ENCODE results near the gene CTU2.
A peak's percentile ranks its signal among the peaks of the same experiment; 100 is the strongest.

Gene CTU2

GRCh38 chr16:88681709-88682451, 24.4 kb upstream of the CTU2 start:
- DNase-seq: no peak

DNA sequence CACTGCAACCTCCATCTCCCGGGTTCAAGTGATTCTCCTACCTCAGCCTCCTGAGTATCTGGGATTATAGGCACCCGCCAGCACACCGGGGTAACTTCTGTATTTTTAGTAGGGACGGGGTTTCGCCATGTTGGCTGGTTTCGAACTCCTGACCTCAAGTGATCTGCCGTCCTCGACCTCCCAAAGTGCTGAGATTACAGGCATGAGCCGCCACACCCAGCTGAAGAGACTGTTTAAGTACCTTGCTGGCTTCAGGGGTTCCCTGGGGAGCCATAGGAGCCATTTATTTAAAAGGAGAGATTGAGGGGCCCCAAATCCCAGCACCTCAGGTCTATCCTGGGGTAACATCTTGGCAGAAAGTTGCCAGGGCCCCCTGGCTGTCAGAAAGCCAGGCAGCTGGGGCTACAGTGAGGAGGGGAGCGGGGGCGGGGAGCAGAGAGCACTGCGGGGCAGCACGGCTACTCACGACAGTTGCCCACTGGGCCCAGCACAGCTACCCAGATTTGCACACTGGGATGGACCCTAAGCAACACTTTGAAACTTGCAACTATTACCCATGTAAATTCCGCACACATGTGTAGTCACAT, 21.6 kb upstream of the CTU2 start:
- DNase-seq: no peak

GRCh38 chr16:88685156-88686061, 20.9 kb upstream of the CTU2 start:
- no peak for DNase-seq

- no peak for DNase-seq
These were observed 20.3 kb upstream of the CTU2 start for GRCh38 chr16:88686062-88686438.

DNA sequence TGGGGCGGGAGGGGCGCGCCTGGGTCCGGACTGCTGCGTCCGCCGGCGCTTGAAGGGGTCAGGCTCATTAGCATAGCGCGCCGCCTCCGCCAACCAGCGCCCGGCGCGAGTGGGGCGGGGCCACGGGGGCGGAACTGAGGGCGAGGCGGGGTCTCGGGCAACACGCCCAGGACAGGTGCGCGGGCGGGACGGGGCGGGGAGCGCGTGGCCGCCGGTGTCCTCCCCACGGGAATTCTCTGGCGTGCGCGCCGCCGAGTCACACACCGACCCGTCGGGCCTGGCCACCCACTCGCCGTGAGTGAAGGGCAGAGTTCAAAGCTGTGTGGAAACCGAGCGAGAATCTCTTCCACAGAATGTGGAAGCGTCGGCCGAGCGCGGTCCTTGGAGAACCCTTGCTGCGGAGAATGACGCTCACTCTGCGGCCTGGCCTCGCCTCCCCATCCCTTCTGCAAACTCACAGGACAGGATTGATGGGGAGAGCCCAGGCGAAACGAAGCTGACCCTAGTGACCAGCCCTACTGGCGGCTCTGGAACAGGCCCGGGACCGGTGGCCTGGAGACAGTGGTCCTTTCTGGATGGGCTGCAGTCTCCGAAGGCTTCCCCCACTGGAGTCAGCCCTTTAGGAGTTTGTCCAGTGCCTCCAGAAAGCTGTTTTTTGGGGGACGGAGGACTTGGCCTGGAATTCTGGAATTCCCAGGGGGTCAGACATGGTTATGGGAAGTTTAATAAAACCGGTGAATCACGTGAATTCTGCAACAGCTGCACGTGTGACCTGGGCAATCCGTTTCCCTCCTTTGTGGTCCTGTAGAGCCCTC, 19.7 kb upstream of the CTU2 start, which contains the start of gene SNAI3:
SNAI3 (minus strand) TSS at position 69 of the 815 bp plus-strand sequence. CDS start 101 bp downstream, outside the sequence.
- peak; percentile 53 for DNase-seq

GRCh38 chr16:88687254-88687576, 19.1 kb upstream of the CTU2 start:
- DNase-seq: no peak

- no peak for DNase-seq
These were observed 18.7 kb upstream of the CTU2 start for GRCh38 chr16:88687676-88688012.

GRCh38 chr16:88688013-88688778, 18.1 kb upstream of the CTU2 start:
- peak; percentile 46 for DNase-seq

DNA sequence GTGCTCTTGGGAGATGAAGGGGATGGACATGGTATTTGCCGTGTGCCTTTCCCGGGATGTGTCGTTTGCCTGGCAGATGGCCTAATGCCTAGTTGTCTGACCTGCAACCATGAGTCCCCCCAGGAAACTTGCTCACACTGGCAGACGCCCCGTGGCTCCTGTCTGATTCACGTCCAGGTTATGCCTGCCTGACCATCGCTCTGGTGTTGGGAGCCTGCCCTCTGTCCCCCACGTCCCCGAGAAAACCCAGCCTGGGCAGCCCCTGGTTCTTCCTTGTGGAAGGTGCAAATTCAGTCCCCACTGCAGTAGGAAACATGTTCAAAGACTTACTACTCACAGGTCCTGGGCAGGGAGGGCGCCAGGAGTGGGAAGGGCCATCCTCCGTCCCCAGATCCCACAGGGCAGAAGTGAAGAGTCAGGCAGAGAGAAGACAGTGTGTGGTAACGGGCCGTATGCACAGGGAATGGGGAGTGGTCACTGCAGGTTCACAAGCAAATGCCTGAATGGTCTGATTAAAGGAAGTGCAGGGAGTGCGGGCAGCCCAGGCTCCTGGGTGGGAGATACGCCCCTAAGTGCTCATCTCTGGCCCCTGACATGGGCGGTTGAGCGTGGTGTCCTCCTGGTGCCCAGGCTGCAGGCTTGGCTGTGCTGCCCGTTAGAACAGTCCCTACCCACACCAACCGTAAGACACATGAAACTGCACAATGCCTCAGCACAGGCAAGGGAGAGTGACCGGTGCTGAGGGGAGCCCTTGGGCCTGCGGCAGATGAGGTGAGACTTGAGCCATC, 15.8 kb upstream of the CTU2 start:
- no peak for DNase-seq

- DNase-seq: no peak
These were observed 15.0 kb upstream of the CTU2 start for GRCh38 chr16:88691129-88691813.

DNA sequence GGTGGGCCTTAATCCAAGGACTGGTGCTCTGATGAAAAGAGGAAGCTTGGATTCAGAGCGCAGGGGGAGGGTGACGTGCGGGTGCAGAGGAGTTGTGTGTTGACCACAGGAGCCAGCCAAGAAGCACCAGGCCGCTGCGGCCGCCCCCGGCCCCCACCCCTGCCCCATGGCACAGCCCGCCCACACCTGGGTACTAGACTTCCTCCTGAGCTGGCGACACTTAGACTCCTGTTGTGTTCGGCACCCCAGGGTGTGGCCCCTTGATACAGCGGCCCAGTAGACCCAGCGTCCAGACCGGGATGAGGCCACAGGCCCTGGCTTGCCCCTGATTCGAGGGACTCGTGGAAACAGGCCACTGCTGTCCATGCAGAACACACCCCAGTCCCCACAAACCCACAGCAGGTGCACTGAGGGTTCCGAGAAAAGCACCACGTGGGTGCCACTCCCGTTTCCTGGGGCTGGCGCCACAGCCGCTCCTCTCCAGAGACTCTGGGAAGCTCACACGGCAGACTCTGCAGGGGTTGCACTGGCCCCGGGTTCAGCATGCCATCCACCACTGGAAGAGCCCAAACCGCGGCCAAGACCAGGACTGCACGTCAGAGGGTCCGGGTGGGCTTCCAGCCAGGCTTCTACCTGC, 14.3 kb upstream of the CTU2 start:
- DNase-seq: no peak

GRCh38 chr16:88692861-88693260, 13.4 kb upstream of the CTU2 start:
- no peak for DNase-seq

DNA sequence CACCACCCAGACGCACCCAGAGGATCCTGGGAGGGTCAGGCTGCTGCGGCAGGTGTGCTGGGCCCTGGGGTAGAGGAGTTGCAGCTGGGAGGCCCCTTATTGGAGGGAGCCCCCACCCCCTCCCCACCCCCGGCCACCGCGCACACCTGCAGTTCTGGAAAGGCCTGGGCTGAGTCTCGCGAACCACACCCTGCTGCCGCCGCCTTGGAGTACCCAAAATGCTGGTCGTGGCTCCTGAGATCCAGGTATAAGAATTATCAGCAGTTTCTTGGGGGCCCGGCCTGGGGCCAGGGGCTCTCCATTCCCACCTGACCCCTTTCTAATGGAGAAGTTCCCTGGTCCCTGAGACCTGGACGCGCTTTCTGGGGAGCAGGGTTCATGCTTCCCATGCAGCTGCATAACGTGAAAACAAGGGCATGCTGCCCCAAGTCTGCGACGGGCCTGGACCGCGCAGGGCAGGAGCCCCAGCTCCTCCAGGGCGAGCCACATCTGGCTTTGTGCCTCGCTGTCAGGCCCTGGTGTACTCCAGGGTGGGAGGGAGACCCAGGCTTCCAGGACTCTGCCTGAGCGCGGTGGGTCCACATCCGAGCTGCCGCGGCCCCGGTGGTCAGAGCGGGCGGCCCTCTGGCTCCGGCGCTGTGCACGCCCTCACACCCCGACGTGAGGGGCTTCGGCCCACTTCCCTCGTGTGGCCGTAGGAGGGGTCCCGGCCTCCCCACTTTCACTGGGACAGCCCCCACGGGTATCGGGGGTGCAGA, 12.7 kb upstream of the CTU2 start:
- DNase-seq: no peak

- DNase-seq: no peak
These were observed 11.8 kb upstream of the CTU2 start for GRCh38 chr16:88694221-88695087.

GRCh38 chr16:88695218-88695617, 11.1 kb upstream of the CTU2 start:
- no peak for DNase-seq

GRCh38 chr16:88695753-88696152, 10.6 kb upstream of the CTU2 start:
- DNase-seq: no peak

DNA sequence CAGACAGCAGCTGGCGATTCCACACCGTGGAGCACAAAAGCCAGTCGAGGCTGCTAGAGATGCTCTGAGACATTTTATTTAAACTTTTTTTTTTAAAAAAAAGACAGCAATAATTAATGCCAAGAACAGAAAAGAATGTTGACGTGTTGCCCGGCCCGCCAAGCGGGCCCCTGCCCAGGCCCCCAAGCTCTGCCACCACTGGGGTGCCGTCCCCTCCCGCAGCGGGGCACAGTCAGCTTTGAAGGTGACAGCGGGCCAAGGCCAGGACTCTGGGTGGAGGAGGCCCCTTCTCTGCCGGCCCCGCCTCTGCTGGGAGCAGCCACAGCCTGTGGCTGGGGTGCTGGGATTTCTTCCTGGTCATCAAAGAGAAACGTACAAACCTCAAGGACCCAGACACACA, 9.9 kb upstream of the CTU2 start:
- DNase-seq: no peak

DNA sequence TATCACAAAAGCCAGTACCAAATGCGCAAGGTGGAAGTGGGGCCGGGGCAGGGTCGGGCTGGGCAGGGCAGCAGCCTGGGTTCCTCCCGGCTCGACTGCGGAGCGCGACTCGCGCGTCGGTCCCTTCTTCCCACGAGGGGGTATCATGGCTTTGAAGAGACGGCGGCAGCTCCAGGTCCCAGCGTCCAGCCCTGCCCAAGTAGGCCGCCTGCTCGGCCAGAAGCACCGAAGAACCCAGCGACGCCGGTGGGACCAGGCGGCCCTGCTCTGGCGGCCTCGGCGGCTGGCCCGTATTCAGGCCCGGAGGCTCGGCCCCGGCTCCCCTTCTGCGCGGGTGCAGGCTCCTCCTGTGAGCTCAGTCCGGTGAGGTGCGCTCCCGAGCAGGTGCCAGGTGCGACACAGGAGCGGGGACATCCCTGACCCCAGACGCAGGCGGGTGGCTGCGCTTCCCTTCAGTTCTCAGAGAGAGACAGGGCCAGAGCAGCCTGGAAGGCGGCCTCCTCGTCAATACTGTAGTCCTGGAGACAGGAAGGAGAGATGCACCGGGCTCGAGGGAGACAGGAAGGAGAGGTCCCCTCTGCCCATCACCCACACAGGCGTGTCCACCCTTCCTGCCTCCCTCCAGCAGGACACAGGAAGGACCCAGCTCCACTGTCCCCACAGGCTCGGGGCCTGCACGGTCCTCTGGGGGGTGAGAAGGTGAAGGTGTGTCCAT, 9.0 kb upstream of the CTU2 start:
- DNase-seq: no peak

Data from NCI-H1105 (cell line).